HG03175 (cell line): ENCODE results near the gene BMF.
"Not testable (repeated sequence)": the region's sequence is repeated elsewhere in the genome, so short reads cannot be mapped to it uniquely, and the experiment has no call there.

ENCODE experiments used
- ATAC-seq: cut with Tn5 transposase; IDR thresholded peaks from one replicate; pipeline ENCODE4 v1.9.1; 2021; ENCODE audit warnings: mild to moderate bottlenecking, moderate library complexity; ENCODE audit not compliant: unreplicated experiment

The BMF gene

GRCh38 chr15:40088929-40089755 is 19.5 kb downstream of the BMF start:
- no peak for ATAC-seq

- ATAC-seq = no peak
Measured at GRCh38 chr15:40087991-40088928, 20.4 kb downstream of the BMF start.

- ATAC-seq = no peak
Measured at GRCh38 chr15:40087068-40087810, 21.4 kb downstream of the BMF start.

GRCh38 chr15:40085266-40085665 is 23.4 kb downstream of the BMF start:
- ATAC-seq = no peak

DNA sequence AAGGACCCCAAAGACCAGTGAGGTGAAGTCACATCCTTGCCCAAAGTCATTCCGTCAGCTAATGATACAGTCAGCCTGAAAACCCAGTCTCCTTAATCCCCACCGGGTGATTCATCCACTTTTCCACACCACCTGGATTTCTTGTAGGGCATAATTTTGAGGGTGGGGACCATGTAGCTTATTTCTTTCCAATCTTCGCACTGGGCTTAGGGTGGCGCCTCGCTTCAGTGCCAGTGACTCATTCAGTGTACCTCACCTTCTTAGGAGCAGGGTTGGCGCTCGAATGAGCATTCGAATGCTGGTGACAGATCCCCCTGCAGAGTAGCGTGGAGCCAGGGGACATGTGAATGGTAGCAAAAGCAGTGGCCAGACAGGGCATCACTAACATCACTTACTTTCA is 24.0 kb downstream of the BMF start:
- no peak for ATAC-seq

GRCh38 chr15:40082195-40082883 is 26.3 kb downstream of the BMF start:
- no peak for ATAC-seq

DNA sequence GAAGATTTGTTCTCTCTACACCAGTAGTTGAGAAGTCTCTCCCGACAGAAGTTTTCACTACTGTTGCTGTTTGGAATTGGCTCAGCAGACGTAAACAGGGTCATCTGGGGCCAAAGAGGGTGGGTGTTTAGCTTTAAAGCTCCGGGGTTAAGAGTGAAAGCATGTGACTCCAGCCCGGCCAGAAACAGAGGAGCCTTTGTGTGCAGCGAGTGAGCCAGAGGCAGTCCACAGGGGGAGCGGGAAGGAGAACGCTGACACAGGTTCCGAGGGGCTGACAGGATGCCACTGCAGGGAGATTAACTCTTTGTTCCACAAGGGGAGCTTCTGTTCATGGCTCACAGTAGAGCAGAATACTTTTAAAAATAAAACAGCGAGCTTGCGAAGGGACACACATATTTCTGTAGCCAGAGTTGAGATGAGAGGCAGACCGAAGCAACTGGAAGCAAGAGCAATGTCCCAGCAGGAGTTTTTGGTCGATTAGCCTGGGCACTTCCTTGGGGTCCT is 26.9 kb downstream of the BMF start:
- ATAC-seq = no peak

DNA sequence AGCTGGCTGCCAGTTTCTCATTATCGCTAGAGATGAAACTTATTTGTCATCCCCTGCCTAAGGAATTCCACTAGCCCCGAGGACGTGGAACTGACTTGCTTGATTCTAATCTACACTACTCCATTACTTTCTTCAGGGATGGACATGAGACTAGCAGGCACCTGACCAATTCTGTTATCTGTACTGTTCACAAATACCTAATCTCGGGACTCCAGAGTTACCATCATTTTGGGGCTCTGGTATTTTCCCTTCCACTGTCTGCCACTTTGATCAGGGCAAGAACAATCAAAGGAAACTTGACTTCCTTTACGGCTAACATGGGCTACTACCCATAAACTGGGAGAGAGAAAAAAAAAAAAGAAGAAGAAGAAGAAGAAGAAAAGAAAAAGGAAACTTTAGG is 27.8 kb downstream of the BMF start:
- ATAC-seq = no peak

- ATAC-seq = no peak
Measured at GRCh38 chr15:40080104-40080503, 28.6 kb downstream of the BMF start.

- ATAC-seq = no peak
Measured at GRCh38 chr15:40079456-40079855, 29.2 kb downstream of the BMF start.

DNA sequence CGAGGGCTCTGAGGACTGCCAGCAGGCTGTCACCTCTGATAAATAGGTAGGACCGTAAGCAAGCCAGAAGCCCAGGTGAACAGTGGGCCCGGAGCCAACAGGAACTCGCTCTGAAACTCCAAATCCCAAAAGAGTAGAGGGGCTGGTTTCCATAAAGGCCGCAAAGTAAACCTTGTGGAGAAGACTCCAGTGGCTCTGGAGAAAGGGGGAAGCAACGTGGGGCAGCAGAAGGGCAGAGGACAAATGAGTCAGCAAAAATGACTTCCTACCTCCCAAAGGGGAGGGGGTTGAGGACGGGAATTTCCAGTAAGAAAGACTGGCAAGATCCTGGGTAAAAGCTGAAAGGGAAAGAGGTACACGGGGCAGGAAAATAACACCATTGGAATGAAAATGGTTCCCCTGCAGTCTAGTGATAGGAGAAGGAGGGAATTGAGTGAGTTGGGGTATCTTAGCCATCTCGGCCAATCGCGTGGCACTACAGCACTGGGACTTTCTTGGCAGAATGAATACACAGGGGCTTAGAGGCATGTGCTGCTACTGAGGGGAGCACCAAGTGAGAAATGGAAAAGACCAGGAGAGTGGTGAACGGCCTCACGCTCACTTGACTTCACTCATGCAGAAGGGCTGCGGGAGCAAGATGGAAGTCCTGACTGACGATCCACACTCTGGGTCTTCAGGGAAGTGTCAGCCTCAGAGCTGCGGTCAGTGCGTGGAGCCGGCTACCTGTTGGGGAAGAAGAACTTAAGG is 33.2 kb downstream of the BMF start:
- no peak for ATAC-seq

GRCh38 chr15:40074656-40075055 is 34.0 kb downstream of the BMF start:
- not testable (repeated sequence) for ATAC-seq

DNA sequence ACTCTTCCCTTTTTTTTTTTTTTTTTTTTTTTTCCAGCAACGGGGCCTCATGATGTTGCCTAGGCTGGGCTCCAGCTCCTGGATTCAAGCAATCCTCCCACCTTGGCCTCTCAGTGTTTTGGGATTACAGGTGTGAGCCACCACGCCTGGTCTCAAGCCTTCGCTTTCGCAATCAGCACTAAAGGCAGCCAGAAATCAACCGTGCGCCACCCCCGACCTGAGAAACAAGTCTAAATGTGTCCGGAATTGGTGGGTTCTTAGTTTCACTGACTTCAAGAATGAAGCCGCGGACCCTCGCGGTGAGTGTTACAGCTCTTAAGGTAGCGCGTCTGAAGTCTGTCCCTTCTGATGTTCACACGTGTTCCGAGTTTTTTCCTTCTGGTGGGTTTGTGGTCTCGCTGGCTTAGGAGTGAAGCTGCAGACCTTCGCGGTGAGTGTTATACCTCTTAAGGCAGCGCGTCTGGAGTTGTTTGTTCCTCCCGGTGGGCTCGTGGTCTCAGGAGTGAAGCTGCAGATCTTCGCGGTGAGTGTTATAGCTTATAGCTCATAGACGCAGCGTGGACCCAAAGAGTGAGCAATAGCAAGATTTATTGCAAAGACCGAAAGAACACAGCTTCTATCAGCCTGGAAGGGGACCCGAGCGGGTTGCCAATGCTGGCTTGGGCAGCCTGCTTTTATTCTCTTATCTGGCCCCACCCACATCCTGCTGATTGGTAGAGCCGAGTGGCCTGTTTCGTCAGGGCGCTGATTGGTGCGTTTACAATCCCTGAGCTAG is 34.8 kb downstream of the BMF start:
- ATAC-seq = not testable (repeated sequence)

- no peak for ATAC-seq
Measured at GRCh38 chr15:40072216-40072990, 36.3 kb downstream of the BMF start.

GRCh38 chr15:40070608-40071218 is 38.0 kb downstream of the BMF start:
- no peak for ATAC-seq

- no peak for ATAC-seq
Measured at GRCh38 chr15:40070166-40070557, 38.5 kb downstream of the BMF start.
